Hepatocyte (in vitro differentiated cells): ENCODE data around the gene BRD3.

Source experiments
- EZH2 ChIP-seq: fragments of 200-600 bp; sonication (generic); IDR thresholded peaks from 2 replicates; pipeline ENCODE4 v1.6.1; 2016; ENCODE audit warnings: antibody characterized with exemption, mild to moderate bottlenecking, borderline replicate concordance
- EZH2phosphoT487 ChIP-seq: fragments of 200-600 bp; sonication (generic); IDR thresholded peaks from one replicate; pipeline ENCODE4 v1.6.1; 2018; ENCODE audit warnings: antibody characterized with exemption, mild to moderate bottlenecking, low read depth, moderate library complexity; ENCODE audit not compliant: unreplicated experiment, severe bottlenecking
- TF ChIP-seq, protein P1 (sequence below): fragments of 200-600 bp; sonication (generic); IDR thresholded peaks from 2 replicates; pipeline ENCODE4 v1.5.1; 2016; ENCODE audit warnings: antibody characterized with exemption, mild to moderate bottlenecking; ENCODE audit not compliant: poor library complexity

- TF ChIP-seq, protein P1, sequence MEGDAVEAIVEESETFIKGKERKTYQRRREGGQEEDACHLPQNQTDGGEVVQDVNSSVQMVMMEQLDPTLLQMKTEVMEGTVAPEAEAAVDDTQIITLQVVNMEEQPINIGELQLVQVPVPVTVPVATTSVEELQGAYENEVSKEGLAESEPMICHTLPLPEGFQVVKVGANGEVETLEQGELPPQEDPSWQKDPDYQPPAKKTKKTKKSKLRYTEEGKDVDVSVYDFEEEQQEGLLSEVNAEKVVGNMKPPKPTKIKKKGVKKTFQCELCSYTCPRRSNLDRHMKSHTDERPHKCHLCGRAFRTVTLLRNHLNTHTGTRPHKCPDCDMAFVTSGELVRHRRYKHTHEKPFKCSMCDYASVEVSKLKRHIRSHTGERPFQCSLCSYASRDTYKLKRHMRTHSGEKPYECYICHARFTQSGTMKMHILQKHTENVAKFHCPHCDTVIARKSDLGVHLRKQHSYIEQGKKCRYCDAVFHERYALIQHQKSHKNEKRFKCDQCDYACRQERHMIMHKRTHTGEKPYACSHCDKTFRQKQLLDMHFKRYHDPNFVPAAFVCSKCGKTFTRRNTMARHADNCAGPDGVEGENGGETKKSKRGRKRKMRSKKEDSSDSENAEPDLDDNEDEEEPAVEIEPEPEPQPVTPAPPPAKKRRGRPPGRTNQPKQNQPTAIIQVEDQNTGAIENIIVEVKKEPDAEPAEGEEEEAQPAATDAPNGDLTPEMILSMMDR: no peak
- no peak for TF ChIP-seq EZH2
- no peak for TF ChIP-seq EZH2phosphoT487
Measured at GRCh38 chr9:134065612-134066419, 2.0 kb downstream of the BRD3 start.
